Psoas muscle (tissue), 8 donors: ENCODE data around the gene OBP2B. TPM values are rescaled to one million over a fixed set of nuclear protein-coding genes. Genes with fewer than 3 reads are reported as not detected.

Source experiments
- ATAC-seq, 4 donors: fragments of 200-7000 bp; cut with Tn5 transposase; one replicate each; pipeline ENCODE4 v1.9.1; 2020; ENCODE audit warnings: moderate library complexity in 3 of 4, mild to moderate bottlenecking in 2 of 4
- DNase-seq, 2 donors: peaks; one replicate each; pipeline ENCODE4 v3.0.0-alpha.2; 2020
- H3K27ac ChIP-seq: fragments of 200-600 bp; one replicate; pipeline ENCODE4 v1.8.0; 2022
- H3K27me3 ChIP-seq, 3 donors: fragments of 200-600 bp in 1 of 3; one replicate each; pipeline versions ENCODE4 v1.6.1 to v1.8.0; 2013 to 2022; ENCODE audit warnings: low read length in 2 of 3, mild to moderate bottlenecking in 2 of 3, moderate library complexity in 1 of 3; ENCODE audit not compliant: insufficient read depth in 3 of 3
- H3K36me3 ChIP-seq, 2 donors: fragments of 200-600 bp in 1 of 2; one replicate each; pipeline versions ENCODE4 v1.6.1 to v1.8.0; 2013 to 2022; ENCODE audit warnings: low read depth in 1 of 2, mild to moderate bottlenecking in 1 of 2, moderate library complexity in 1 of 2; ENCODE audit not compliant: insufficient read depth in 1 of 2
- H3K4me1 ChIP-seq: fragments of 200-600 bp; one replicate; pipeline ENCODE4 v1.8.0; 2022
- H3K4me3 ChIP-seq: fragments of 200-600 bp; one replicate; pipeline ENCODE4 v1.8.0; 2022; ENCODE audit warnings: mild to moderate bottlenecking
- H3K9me3 ChIP-seq: fragments of 200-600 bp; one replicate; pipeline ENCODE4 v1.8.0; 2022
- WGBS, 3 donors: extraction: QIAGEN DNeasy Blood & Tissue Kit; methylation state at CpG; one replicate each; pipeline versions ENCODE4 v1.1.6 to v1.1.7; 2013; 5-methylcytosine and 5-hydroxymethylcytosine counted together
- intact Hi-C, 2 donors: fragments of 100-400 bp; cut with DNase I; formaldehyde crosslinking; loops; one replicate each; pipeline versions ENCODE4 v1.11.0 to v1.14.2; 2022
- polyA plus RNA-seq, 3 donors: library from polyadenylated mRNA; stranded (reverse); fragments of 200-250 nt; gene quantifications; one replicate each; pipeline ENCODE4 v1.2.3, GENCODE V29; 2013
- total RNA-seq, 4 donors: library from RNA; stranded (reverse); fragmentation: NEBNext Ultra II Directional in 2 of 4; extraction: Animal tissue kit (Norgen Biotek cat#: 25700) in 2 of 4; gene quantifications; one replicate each; pipeline versions ENCODE4 v1.2.1 to v1.2.4, GENCODE V29; 2021 to 2023
- TF ChIP-seq, protein P1 (sequence below): fragments of 200-600 bp; IDR thresholded peaks from one replicate; pipeline ENCODE4 v1.8.0; 2022; ENCODE audit warnings: antibody characterized with exemption
- donor health status: healthy with polysubstance abuse.
- donor health status: DM: no; HTN: no; CAD: no; lungs with moderate emphysema.
- donor health status: Bipolar disorder and iron deficiency.
- donor health status: healthy.
- donor health status: DM: yes; HTN: yes; CAD: no.
- donor health status: DM: no; HTN: no; CAD: no.
- donor health status: DM: no; HTN: no; CAD: no.
- donor health status: DM: yes; HTN: yes; CAD: no.

Gene OBP2B
- total and polyA plus RNA-seq, 7 donors = not detected

- intact Hi-C loops = no loop called here
- DNase-seq (no peak), ATAC-seq (no peak)
- H3K4me3 ChIP-seq = no peak overlapping the region
- H3K27me3 ChIP-seq = peaks cover 0 to 45% (median 6%) of the 10 kb centered on the region in 3 donors
- H3K27ac ChIP-seq = no peak overlapping the region
- H3K36me3 ChIP-seq = no peaks in the 10 kb centered on the region
- WGBS, 3 donors = 68 to 73% (median 71%) methylated on average over 10 of the region's 10 CpGs
- no peaks in the 10 kb centered on the region for H3K4me1 ChIP-seq
- no peaks in the 10 kb centered on the region for H3K9me3 ChIP-seq
- TF ChIP-seq, protein P1, sequence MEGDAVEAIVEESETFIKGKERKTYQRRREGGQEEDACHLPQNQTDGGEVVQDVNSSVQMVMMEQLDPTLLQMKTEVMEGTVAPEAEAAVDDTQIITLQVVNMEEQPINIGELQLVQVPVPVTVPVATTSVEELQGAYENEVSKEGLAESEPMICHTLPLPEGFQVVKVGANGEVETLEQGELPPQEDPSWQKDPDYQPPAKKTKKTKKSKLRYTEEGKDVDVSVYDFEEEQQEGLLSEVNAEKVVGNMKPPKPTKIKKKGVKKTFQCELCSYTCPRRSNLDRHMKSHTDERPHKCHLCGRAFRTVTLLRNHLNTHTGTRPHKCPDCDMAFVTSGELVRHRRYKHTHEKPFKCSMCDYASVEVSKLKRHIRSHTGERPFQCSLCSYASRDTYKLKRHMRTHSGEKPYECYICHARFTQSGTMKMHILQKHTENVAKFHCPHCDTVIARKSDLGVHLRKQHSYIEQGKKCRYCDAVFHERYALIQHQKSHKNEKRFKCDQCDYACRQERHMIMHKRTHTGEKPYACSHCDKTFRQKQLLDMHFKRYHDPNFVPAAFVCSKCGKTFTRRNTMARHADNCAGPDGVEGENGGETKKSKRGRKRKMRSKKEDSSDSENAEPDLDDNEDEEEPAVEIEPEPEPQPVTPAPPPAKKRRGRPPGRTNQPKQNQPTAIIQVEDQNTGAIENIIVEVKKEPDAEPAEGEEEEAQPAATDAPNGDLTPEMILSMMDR = no peak
Measured at GRCh38 chr9:133203506-133204075, 5.5 kb downstream of the OBP2B start.

DNA sequence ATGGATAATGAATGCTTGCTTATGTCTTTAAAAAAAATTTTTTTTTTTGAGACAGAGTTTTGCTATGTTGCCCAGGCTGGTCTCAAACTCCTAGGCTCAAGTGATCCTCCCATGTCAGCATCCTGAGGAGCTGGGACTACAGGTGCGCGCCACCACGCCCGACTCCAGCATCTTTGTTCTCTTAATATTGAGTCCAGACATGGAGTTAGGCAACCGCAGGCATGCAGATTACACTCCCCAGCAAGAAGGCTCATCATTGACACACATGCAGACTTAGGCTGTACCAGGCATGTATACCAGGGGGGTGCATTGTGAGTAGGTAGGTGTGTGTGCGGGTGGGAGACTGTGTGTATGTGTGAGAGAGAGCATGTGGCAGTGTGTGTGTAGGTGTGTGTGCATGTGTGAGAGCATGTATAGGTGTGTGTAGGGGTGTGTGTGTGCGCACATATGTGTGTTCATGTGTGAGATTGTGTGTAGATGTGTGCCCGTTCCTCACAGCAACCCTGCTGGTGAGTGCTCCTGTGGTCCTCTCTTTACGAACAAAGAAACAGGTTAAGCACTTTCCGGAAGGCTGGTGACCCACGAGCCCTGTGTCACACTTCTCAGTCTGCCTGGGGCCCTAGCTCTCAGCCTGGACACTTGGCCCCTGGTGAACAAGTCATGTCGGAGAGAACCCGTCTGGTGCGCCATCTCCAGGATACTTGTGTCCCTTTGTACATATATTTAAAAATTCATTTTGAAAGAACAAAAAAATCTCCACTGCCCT lies 6.2 kb downstream of the OBP2B start:
- H3K36me3 ChIP-seq = no peaks in the 10 kb centered on the region
- ATAC-seq (no peak), DNase-seq (no peak)
- H3K27me3 ChIP-seq = peaks cover 0 to 46% (median 6%) of the 10 kb centered on the region in 3 donors
- no peaks in the 10 kb centered on the region for H3K4me1 ChIP-seq
- WGBS, 3 donors = 83 to 86% (median 84%) methylated on average over 14 of the region's 14 CpGs
- intact Hi-C loops = no loop called here
- H3K9me3 ChIP-seq = no peaks in the 10 kb centered on the region
- TF ChIP-seq, protein P1 = no peak
- no peak overlapping the region for H3K27ac ChIP-seq
- no peak overlapping the region for H3K4me3 ChIP-seq

DNA sequence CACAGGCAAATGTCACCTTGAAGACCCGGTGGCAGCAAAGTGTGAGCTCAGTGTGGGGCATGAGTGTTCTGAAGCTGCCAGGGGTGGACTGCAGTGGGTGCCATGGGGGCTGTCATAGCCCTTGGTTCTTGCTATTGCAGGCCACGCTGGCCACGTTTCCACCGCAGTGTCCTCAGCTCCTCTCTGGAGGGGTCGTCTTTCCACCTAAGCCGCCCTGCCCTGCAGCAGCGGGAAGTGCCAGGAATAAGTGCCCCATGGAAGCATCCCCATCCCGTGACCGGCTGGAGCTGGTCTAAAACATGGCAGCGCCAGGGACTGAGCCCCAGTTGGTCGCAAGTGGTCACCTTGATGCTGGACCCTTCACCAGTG lies 6.9 kb downstream of the OBP2B start:
- H3K27me3 ChIP-seq = peaks cover 0 to 46% (median 6%) of the 10 kb centered on the region in 3 donors
- ATAC-seq (no peak), DNase-seq (no peak)
- H3K4me3 ChIP-seq = no peak overlapping the region
- WGBS, 3 donors = 74 to 78% (median 76%) methylated on average over 11 of the region's 11 CpGs
- intact Hi-C loops = no loop called here
- TF ChIP-seq, protein P1 = no peak
- no peaks in the 10 kb centered on the region for H3K36me3 ChIP-seq
- H3K27ac ChIP-seq = no peak overlapping the region
- no peaks in the 10 kb centered on the region for H3K9me3 ChIP-seq
- no peaks in the 10 kb centered on the region for H3K4me1 ChIP-seq

DNA sequence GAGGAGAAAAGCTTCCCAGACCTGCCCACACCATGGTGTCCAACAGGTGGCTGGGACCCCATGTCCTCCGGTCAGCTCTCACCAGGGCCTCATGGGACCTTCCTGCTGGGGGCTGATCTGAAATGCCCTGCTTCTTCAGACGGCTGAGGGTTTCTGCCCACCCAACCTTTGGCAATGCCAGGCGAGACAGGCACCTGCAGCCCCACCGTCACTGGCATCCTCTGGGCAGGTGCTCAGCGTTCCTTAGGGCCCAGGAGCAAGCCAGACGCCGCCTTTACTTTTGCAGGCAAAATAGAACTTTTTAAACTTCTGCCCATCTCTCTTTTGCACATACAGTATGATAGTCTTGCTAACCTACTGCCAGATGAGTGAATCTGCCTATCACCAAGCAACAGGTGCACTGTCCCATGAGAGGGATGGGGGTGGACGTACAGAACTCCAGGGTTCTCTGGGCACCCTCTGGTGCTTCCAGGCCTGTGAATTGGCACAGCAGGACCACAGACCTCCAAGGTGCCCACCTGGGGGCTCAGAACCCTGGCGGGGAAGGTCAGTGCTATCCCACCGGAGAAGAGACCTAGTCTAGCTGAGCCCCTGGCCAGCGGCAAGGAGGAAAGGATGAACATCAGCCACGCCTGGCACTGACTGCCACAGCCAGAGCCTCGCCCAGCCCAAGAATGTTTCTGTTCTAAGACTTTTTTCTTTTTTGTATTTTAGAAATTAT lies 7.5 kb downstream of the OBP2B start:
- ATAC-seq (no peak), DNase-seq (no peak)
- no peaks in the 10 kb centered on the region for H3K36me3 ChIP-seq
- H3K4me1 ChIP-seq = no peaks in the 10 kb centered on the region
- TF ChIP-seq, protein P1 = no peak
- H3K4me3 ChIP-seq = no peak overlapping the region
- no peaks in the 10 kb centered on the region for H3K9me3 ChIP-seq
- peaks cover 0 to 46% (median 6%) of the 10 kb centered on the region in 3 donors for H3K27me3 ChIP-seq
- intact Hi-C loops = no loop called here
- H3K27ac ChIP-seq = no peak overlapping the region
- WGBS, 3 donors = 65 to 75% (median 70%) methylated on average over 12 to 13 of the region's 13 CpGs
